Limb (tissue), 2 donors: ENCODE data around the gene WNT9A.
"Not testable (repeated sequence)": the region's sequence is repeated elsewhere in the genome, so short reads cannot be mapped to it uniquely, and the experiment has no call there.

Source experiments
- DNase-seq, 2 donors: peaks; one replicate each; pipeline ENCODE4 v3.0.0-alpha.2; 2016; ENCODE audit errors: extremely low spot score in 2 of 2

WNT9A gene

GRCh38 chr1:227912866-227913265 lies 34.9 kb downstream of the WNT9A start:
- DNase-seq: no peak

- no peak for DNase-seq
These were observed 36.4 kb downstream of the WNT9A start for GRCh38 chr1:227911376-227911775.

GRCh38 chr1:227910511-227911153 lies 37.1 kb downstream of the WNT9A start:
- DNase-seq: no peak

- not testable (repeated sequence) for DNase-seq
These were observed 37.8 kb downstream of the WNT9A start for GRCh38 chr1:227909923-227910328.

- no peak for DNase-seq
These were observed 38.5 kb downstream of the WNT9A start for GRCh38 chr1:227909188-227909587.

DNA sequence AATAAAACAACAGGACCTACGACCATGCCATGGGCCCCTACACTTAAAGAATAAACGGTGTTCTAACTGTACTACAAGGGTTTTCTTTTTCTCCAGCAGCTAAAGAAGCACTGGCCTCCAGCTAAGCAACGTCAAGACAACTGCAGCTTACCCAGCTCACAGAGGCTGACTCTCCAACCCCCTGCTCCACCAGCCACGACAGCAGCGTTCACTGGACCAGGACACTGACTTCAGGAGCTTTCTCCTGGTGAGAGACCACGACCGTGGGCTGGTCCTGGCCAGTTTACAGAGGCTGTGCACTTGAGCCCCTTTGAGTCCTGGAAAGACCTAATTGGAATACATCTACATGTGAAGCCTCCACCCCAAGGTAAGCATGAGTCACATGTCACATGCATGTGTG lies 39.4 kb downstream of the WNT9A start:
- no peak for DNase-seq

DNA sequence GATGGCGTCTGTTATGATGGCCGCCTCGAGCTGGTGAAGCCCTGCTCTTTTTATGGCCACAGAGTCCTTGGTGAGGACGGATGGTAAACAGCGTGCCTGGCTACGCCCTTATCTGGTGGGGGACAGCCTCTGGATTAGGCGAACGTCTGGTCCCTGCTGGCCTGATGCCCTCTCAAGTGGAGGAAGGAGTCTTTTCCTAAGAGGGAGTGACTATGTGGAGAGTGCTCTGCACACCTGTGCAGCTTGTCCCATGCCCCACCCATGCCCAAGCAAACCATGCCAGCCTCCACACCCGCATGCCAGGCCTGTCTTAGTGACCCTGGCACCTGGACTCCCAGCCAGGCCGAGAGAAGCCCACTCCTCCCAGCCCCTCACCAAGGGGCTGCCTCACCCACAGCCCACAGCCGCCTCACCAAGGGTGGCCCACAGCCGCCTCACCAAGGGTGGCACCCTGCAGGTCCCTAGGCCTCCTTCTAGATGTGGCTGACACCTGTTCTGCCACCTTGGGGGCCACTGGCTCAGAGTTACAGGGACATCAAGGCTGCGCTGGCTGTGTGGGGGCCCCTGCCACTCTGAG lies 40.2 kb downstream of the WNT9A start:
- DNase-seq: no peak

GRCh38 chr1:227906550-227907071 lies 41.1 kb downstream of the WNT9A start:
- DNase-seq: no peak

GRCh38 chr1:227905573-227906487 lies 41.9 kb downstream of the WNT9A start:
- DNase-seq: no peak

- no peak for DNase-seq
These were observed 43.0 kb downstream of the WNT9A start for GRCh38 chr1:227904541-227905335.

GRCh38 chr1:227903614-227904501 lies 43.9 kb downstream of the WNT9A start:
- no peak for DNase-seq

GRCh38 chr1:227903061-227903521 lies 44.6 kb downstream of the WNT9A start:
- no peak for DNase-seq

DNA sequence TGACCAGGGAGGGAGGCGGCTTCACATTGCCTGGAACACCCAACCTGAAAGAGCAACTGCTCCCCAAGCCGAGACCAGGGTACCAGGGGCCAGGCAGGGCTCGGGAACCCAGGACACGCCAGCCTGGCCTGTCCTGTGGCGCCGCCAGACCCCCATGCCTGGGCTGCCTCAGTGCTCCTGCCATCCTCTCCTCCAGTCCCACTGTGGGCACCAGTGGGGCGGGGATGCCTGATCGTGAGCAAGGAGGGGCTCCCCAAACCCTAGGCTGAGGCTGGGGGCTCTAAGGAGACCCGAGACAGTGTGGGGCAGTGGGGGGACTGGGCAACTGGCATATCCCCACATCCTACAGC lies 45.1 kb downstream of the WNT9A start:
- DNase-seq: no peak

DNA sequence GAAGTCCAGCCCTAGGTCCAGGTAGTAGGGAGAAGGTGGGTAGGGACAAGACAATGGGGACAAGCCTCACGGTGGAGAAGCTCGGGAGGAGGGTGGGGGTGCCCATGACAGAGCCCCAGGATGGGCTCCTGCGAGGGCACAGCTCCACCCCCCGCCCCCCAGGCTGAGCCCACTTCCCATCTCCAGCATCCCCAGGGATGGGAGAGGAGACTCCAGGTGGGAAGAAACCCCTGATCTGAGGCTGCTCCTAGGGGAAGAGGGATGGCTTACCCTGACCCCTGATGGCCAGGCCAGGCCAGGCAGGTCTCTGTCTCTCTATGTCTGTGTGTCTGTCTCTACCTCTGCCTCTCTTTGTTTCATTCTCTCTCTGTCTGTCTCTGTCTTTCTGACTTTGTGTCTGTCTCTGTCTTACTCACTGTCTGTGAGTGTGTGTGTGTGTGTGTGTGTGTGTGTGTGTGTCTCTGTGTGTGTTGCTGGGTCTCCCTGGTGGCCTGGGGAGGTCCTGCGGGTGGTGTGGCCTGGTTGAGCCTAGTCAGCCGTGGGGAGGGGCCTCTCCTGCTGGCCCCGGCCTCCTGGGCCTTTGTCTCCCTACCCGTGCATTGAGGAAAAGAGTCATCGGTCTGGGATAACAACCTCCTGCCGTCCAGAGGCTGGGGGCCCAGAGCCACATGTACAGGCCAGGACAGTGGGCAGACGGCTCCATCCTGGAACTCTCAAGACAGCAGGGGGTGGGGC lies 45.7 kb downstream of the WNT9A start:
- DNase-seq: peak in 1 of 2 donors; percentile 37

- peak in 1 of 2 donors; percentile 34 for DNase-seq
These were observed 46.4 kb downstream of the WNT9A start for GRCh38 chr1:227901239-227901905.

DNA sequence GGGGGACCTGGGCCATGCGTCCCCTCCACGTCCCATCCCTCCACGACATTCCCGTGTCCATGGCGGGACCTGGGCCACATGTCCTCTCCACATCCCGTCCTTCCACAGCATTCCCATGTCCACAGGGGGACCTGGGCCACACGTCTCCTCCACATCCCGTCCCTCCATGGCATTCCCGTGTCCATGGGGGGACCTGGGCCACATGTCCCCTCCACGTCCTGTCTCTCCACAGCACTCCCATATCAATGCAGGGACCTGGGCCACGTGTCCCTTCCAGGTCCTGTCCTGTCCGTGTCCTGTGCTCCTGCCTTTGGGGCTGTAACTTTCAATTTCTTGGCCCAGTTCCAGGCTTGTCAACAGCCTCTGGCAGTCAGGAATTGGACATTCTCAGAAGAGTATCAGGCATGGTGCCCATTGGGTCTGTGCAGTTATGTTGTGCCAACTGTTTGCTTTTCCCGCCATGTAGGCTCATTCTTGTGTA lies 47.1 kb downstream of the WNT9A start:
- DNase-seq: peak in 1 of 2 donors; percentile 23

DNA sequence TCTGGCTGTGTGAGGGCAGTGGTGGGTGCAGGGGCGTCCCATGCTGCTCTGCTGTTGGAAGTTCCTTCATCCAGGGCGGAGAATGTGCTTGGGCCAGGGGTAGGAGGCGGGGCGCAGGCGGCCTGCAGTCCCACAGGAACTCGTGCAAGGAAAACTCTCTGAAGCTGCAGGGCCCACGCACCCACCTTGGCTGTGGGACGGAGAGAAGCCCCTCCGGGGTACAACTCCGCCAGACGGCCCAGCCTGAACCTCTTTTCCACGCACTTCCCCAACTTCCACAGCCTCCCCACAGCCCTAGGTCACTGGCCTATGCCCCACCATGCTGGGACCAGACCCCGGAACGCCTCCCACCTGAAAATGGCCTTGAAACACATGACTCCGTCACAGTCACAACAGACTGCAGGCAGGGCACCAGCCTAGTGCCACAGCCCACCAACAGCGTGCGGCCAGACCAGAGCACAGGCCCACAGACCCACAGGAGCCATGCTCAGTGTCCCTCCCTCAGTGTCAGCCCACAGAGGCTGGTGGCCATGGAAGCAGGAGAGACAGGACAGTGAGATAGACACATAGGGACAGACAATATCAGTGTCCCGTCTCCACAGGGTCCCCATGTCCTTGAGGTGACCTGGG lies 47.8 kb downstream of the WNT9A start:
- DNase-seq: peak in 1 of 2 donors; percentile 24

DNA sequence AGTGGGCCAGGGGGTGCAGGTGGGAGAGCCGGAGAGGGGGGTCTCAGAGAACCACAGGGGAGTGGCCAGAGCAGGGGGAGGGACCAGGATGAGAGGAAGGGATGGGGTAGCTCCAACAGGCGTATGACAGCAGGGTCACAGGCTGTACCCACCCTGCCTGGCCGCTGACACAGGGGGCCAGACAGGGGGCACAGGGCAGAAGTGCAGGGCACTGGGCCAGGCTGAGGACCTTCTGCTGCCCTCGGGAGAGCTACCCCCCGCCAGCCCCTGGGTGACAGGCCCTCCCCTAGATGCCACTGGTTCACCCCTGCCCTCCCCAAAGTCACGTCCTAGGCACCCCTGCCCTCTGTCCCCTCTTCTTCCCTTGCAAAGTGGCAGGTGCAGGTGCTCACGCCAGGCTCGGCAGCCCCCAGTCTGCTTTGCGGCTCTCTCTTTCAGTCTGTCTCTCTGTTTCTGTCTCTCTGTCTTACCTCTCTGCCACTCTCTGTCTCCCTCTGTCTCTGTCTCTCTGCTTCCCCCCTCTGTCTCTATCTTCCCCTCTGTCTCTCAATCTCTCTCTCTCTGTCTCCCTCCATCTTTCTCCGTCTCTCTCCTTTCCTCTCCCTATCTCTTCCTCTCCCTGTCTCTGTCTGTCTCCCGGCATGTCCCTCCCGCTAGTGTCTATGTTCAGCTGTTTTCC lies 48.5 kb downstream of the WNT9A start:
- DNase-seq: peak in 1 of 2 donors; percentile 18
